HEK293 (cell line): ENCODE data around the gene CPAMD8.
A peak's percentile ranks its signal among the peaks of the same experiment; 100 is the strongest.

Source experiments
- CTCF ChIA-PET: fragments of 350-600 bp; formaldehyde crosslinking; extraction: SDS; loops from one replicate; lab custom pipeline; 2021; ENCODE audit warnings: antibody characterized with exemption; lab: Yijun Ruan, JAX
- POLR2A ChIA-PET: fragments of 300-600 bp; formaldehyde crosslinking; extraction: SDS; loops from one replicate; lab custom pipeline; 2020; ENCODE audit warnings: antibody characterized with exemption, inconsistent platforms; lab: Yijun Ruan, JAX
- H3K27ac ChIP-seq: fragments of 200-500 bp; sonication (Bioruptor generic); 2 replicates; pipeline ENCODE4 v1.5.1; 2014; ENCODE audit warnings: low read depth, low read length, control low read depth, inconsistent platforms; ENCODE audit errors: extremely low read depth
- H3K36me3 ChIP-seq, 2 experiments: fragments of 200-500 bp in 1 of 2; sonication (Bioruptor generic) in 1 of 2; 1 replicate in 1 of 2; 2 replicates in 1 of 2; pipeline ENCODE4 v1.5.1; 2014 to 2017; ENCODE audit warnings: inconsistent platforms in 2 of 2, low read length in 2 of 2; ENCODE audit not compliant: control insufficient read depth in 2 of 2, insufficient read depth in 1 of 2
- H3K4me1 ChIP-seq: fragments of 200-500 bp; sonication (Bioruptor generic); 2 replicates; pipeline ENCODE4 v1.5.1; 2014; ENCODE audit warnings: mild to moderate bottlenecking, low read length, inconsistent platforms; ENCODE audit not compliant: control insufficient read depth, insufficient read depth
- H3K4me3 ChIP-seq: 2 replicates; pipeline ENCODE4 v1.5.1; 2011; ENCODE audit warnings: low read depth, mild to moderate bottlenecking, control low read depth, low read length, moderate library complexity
- H3K9me3 ChIP-seq: fragments of 200-500 bp; sonication (Bioruptor generic); 2 replicates; pipeline ENCODE4 v1.5.1; 2014; ENCODE audit warnings: low read depth, low read length, inconsistent platforms; ENCODE audit not compliant: control insufficient read depth, insufficient read depth
- OVOL3 ChIP-seq: fragments of 450-650 bp; formaldehyde crosslinking; IDR thresholded peaks from 2 replicates; pipeline ENCODE4 v1.5.1; 2016; ENCODE audit warnings: missing biosample characterization, missing genetic modification characterization
- PRDM1 ChIP-seq: fragments of 450-650 bp; formaldehyde crosslinking; IDR thresholded peaks from 2 replicates; pipeline ENCODE4; 2016; ENCODE audit warnings: missing biosample characterization, missing genetic modification characterization
- ZFP3 ChIP-seq: fragments of 450-650 bp; formaldehyde crosslinking; IDR thresholded peaks from 2 replicates; pipeline ENCODE4 v1.5.1; 2016; ENCODE audit warnings: low read depth, missing biosample characterization, missing genetic modification characterization
- ZNF146 ChIP-seq: fragments of 450-650 bp; formaldehyde crosslinking; IDR thresholded peaks from 2 replicates; pipeline ENCODE4 v1.5.1; 2016; ENCODE audit warnings: missing biosample characterization, missing genetic modification characterization
- ZNF155 ChIP-seq: fragments of 450-650 bp; formaldehyde crosslinking; IDR thresholded peaks from 2 replicates; pipeline ENCODE4 v1.5.1; 2016; ENCODE audit warnings: missing biosample characterization, missing genetic modification characterization
- ZNF350 ChIP-seq: fragments of 450-650 bp; formaldehyde crosslinking; IDR thresholded peaks from 2 replicates; pipeline ENCODE4 v1.5.0; 2017; ENCODE audit warnings: missing biosample characterization, mild to moderate bottlenecking, missing genetic modification characterization
- ZNF561 ChIP-seq: fragments of 450-650 bp; IDR thresholded peaks from 2 replicates; pipeline ENCODE4 v1.5.1; 2018; ENCODE audit warnings: missing biosample characterization, missing genetic modification characterization, borderline replicate concordance
- ZNF623 ChIP-seq: fragments of 450-650 bp; formaldehyde crosslinking; IDR thresholded peaks from 2 replicates; pipeline ENCODE4 v1.5.1; 2016; ENCODE audit warnings: missing biosample characterization, missing genetic modification characterization
- TF ChIP-seq, protein P1 (sequence below): fragments of 450-650 bp; formaldehyde crosslinking; IDR thresholded peaks from 2 replicates; pipeline ENCODE4 v1.5.1; 2016; ENCODE audit warnings: missing biosample characterization, missing genetic modification characterization
- TF ChIP-seq, protein P2 (sequence below): fragments of 450-650 bp; formaldehyde crosslinking; IDR thresholded peaks from 2 replicates; pipeline ENCODE4 v1.5.1; 2016; ENCODE audit warnings: missing biosample characterization, missing genetic modification characterization, borderline replicate concordance
- TF ChIP-seq, protein P3 (sequence below): fragments of 450-650 bp; formaldehyde crosslinking; IDR thresholded peaks from 2 replicates; pipeline ENCODE4 v1.5.1; 2016; ENCODE audit warnings: missing biosample characterization, missing genetic modification characterization
- TF ChIP-seq, protein P4 (sequence below): fragments of 450-650 bp; formaldehyde crosslinking; IDR thresholded peaks from 2 replicates; pipeline ENCODE4 v1.5.1; 2016; ENCODE audit warnings: missing biosample characterization, missing genetic modification characterization
- TF ChIP-seq, protein P5 (sequence below): fragments of 450-650 bp; formaldehyde crosslinking; IDR thresholded peaks from 2 replicates; pipeline ENCODE4 v1.5.1; 2016; ENCODE audit warnings: missing biosample characterization, missing genetic modification characterization

The CPAMD8 gene

DNA sequence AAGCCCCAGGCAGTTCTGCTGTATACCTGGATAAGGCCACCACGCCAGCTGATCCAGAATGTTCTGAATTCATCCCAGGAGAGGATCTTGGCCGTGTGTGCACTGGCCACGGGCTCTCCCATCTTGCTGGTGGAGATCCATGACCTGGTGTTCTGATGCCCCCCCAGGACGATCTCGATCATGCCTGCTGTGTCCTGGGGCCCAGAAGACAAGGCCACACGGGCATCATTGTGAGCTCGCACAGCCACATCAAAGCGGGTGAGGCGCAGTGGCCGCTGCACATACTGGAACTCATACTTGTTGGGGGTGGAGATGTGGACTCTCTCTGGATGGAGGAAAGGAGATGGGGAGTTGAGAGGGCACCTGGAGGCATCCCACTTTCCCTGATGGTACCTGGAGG, 97.7 kb downstream of the CPAMD8 start (continued):
- TF ChIP-seq, protein P1, sequence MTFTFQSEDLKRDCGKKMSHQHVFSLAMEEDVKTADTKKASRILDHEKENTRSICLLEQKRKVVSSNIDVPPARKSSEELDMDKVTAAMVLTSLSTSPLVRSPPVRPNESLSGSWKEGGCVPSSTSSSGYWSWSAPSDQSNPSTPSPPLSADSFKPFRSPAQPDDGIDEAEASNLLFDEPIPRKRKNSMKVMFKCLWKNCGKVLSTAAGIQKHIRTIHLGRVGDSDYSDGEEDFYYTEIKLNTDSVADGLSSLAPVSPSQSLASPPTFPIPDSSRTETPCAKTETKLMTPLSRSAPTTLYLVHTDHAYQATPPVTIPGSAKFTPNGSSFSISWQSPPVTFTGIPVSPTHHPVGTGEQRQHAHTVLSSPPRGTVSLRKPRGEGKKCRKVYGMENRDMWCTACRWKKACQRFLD (tag by site-specific recombination), result no peak
- TF ChIP-seq PRDM1 (tag by site-specific recombination) (no peak), OVOL3 (tag by site-specific recombination) (no peak)
- TF ChIP-seq, protein P2, sequence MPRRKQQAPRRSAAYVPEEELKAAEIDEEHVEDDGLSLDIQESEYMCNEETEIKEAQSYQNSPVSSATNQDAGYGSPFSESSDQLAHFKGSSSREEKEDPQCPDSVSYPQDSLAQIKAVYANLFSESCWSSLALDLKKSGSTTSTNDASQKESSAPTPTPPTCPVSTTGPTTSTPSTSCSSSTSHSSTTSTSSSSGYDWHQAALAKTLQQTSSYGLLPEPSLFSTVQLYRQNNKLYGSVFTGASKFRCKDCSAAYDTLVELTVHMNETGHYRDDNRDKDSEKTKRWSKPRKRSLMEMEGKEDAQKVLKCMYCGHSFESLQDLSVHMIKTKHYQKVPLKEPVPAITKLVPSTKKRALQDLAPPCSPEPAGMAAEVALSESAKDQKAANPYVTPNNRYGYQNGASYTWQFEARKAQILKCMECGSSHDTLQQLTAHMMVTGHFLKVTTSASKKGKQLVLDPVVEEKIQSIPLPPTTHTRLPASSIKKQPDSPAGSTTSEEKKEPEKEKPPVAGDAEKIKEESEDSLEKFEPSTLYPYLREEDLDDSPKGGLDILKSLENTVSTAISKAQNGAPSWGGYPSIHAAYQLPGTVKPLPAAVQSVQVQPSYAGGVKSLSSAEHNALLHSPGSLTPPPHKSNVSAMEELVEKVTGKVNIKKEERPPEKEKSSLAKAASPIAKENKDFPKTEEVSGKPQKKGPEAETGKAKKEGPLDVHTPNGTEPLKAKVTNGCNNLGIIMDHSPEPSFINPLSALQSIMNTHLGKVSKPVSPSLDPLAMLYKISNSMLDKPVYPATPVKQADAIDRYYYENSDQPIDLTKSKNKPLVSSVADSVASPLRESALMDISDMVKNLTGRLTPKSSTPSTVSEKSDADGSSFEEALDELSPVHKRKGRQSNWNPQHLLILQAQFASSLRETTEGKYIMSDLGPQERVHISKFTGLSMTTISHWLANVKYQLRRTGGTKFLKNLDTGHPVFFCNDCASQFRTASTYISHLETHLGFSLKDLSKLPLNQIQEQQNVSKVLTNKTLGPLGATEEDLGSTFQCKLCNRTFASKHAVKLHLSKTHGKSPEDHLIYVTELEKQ (tag by site-specific recombination), result no peak
- TF ChIP-seq, protein P3, sequence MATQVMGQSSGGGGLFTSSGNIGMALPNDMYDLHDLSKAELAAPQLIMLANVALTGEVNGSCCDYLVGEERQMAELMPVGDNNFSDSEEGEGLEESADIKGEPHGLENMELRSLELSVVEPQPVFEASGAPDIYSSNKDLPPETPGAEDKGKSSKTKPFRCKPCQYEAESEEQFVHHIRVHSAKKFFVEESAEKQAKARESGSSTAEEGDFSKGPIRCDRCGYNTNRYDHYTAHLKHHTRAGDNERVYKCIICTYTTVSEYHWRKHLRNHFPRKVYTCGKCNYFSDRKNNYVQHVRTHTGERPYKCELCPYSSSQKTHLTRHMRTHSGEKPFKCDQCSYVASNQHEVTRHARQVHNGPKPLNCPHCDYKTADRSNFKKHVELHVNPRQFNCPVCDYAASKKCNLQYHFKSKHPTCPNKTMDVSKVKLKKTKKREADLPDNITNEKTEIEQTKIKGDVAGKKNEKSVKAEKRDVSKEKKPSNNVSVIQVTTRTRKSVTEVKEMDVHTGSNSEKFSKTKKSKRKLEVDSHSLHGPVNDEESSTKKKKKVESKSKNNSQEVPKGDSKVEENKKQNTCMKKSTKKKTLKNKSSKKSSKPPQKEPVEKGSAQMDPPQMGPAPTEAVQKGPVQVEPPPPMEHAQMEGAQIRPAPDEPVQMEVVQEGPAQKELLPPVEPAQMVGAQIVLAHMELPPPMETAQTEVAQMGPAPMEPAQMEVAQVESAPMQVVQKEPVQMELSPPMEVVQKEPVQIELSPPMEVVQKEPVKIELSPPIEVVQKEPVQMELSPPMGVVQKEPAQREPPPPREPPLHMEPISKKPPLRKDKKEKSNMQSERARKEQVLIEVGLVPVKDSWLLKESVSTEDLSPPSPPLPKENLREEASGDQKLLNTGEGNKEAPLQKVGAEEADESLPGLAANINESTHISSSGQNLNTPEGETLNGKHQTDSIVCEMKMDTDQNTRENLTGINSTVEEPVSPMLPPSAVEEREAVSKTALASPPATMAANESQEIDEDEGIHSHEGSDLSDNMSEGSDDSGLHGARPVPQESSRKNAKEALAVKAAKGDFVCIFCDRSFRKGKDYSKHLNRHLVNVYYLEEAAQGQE (tag by site-specific recombination), result no peak
- TF ChIP-seq, protein P4, sequence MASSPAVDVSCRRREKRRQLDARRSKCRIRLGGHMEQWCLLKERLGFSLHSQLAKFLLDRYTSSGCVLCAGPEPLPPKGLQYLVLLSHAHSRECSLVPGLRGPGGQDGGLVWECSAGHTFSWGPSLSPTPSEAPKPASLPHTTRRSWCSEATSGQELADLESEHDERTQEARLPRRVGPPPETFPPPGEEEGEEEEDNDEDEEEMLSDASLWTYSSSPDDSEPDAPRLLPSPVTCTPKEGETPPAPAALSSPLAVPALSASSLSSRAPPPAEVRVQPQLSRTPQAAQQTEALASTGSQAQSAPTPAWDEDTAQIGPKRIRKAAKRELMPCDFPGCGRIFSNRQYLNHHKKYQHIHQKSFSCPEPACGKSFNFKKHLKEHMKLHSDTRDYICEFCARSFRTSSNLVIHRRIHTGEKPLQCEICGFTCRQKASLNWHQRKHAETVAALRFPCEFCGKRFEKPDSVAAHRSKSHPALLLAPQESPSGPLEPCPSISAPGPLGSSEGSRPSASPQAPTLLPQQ (tag by site-specific recombination), result no peak

DNA sequence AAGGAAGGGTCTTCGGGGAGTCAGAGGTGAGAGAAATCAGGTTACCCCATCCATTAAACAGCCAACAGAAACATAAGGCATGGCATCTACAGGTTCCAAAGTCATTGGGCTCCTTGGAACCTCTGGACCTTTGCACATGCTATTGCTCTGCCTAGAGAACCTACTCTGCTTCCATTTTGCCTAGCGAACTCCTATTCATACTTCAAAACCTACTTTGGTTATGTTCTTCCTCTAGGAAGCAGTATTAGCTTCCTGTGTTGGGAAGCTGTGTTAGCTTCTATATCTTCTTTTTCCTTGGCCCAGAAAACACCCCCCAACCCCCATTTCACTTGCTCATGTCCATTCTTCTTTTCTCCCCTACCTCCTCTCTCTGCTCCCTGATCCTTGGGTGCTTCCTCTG, 98.3 kb downstream of the CPAMD8 start:
- Histone ChIP-seq H3K4me1 (no peaks in the 10 kb centered on the region), H3K27ac (no peak overlapping the region), H3K4me3 (no peak overlapping the region), H3K36me3 (no peaks in the 10 kb centered on the region), H3K9me3 (no peaks in the 10 kb centered on the region)
- POLR2A ChIA-PET, result no interaction called here
- TF ChIP-seq ZFP3 (peak; percentile 78), ZNF623 (tag by site-specific recombination) (peak; percentile 55), ZNF146 (no peak)
- TF ChIP-seq, protein P5, sequence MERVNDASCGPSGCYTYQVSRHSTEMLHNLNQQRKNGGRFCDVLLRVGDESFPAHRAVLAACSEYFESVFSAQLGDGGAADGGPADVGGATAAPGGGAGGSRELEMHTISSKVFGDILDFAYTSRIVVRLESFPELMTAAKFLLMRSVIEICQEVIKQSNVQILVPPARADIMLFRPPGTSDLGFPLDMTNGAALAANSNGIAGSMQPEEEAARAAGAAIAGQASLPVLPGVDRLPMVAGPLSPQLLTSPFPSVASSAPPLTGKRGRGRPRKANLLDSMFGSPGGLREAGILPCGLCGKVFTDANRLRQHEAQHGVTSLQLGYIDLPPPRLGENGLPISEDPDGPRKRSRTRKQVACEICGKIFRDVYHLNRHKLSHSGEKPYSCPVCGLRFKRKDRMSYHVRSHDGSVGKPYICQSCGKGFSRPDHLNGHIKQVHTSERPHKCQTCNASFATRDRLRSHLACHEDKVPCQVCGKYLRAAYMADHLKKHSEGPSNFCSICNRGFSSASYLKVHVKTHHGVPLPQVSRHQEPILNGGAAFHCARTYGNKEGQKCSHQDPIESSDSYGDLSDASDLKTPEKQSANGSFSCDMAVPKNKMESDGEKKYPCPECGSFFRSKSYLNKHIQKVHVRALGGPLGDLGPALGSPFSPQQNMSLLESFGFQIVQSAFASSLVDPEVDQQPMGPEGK (tag by site-specific recombination), result no peak
- CTCF ChIA-PET, result no interaction called here

DNA sequence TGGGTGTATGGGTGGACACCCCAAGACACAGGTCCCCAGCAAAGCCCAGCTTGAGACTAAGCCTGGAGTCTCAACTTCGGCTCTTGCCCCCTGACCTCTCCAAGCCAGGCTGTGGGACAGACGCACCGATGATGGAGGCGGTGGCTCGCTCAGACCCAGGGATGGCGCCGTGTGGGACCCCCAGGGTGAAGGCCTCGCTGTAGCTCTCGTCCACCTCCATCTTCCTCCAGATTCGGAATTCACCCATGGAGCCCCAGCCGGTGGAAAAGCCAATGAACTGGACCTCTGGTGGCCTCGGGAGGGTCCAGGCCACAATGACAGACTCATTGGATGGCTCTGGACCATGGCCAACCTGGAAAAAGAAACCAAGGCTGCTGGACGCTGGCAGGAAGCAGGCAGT, 98.7 kb downstream of the CPAMD8 start:
- Histone ChIP-seq H3K36me3 (no peaks in the 10 kb centered on the region), H3K4me1 (no peaks in the 10 kb centered on the region), H3K27ac (no peak overlapping the region), H3K4me3 (no peak overlapping the region), H3K9me3 (no peaks in the 10 kb centered on the region)
- TF ChIP-seq ZNF155 (tag by site-specific recombination), result no peak
- TF ChIP-seq ZNF561 (tag by site-specific recombination), result no peak
- TF ChIP-seq ZNF350 (tag by site-specific recombination), result no peak
- ChIA-PET POLR2A (no interaction called here), CTCF (interaction anchor here (0.6 kb wide), 2 partner anchors 11 to 113 kb away, joined by 3 read pairs; no protein-coding TSS in a partner anchor)
